GM20000 (cell line): ENCODE data around the gene HSPG2.
"Not testable (repeated sequence)": the region's sequence is repeated elsewhere in the genome, so short reads cannot be mapped to it uniquely, and the experiment has no call there.

ENCODE experiments used
- DNase-seq: peaks from one replicate; pipeline ENCODE4 v3.0.0; 2012; ENCODE audit warnings: low spot score
- TF ChIP-seq, protein P1 (sequence below): IDR thresholded peaks from 2 replicates; pipeline ENCODE4 v1.5.1; 2012; ENCODE audit warnings: mild to moderate bottlenecking, control low read depth; ENCODE audit errors: extremely low read depth, missing control alignments

The HSPG2 gene

DNA sequence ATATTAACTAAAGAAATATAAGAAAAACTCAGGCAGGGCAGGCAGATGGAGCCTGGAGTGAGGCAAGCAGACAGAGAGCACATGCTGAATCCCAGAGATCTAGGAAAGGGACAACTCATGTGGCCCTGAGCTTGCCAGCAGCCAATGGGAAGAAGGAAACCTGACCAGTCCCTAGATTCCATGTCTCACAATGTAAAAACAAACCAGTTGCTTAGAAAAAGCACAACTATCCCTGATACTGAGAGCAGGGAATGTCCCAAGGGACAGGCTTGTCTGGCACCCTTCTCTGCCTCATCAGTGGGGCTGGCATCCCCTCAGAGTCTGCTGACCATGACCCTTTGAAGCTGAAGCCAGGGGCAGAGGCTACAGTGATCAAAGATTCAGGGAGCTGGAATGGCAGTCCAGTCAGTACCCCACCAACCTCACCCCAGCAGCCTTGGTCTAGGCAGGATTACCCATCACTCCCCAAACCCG lies 27.8 kb downstream of the HSPG2 start:
- TF ChIP-seq, protein P1, sequence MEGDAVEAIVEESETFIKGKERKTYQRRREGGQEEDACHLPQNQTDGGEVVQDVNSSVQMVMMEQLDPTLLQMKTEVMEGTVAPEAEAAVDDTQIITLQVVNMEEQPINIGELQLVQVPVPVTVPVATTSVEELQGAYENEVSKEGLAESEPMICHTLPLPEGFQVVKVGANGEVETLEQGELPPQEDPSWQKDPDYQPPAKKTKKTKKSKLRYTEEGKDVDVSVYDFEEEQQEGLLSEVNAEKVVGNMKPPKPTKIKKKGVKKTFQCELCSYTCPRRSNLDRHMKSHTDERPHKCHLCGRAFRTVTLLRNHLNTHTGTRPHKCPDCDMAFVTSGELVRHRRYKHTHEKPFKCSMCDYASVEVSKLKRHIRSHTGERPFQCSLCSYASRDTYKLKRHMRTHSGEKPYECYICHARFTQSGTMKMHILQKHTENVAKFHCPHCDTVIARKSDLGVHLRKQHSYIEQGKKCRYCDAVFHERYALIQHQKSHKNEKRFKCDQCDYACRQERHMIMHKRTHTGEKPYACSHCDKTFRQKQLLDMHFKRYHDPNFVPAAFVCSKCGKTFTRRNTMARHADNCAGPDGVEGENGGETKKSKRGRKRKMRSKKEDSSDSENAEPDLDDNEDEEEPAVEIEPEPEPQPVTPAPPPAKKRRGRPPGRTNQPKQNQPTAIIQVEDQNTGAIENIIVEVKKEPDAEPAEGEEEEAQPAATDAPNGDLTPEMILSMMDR = no peak
- DNase-seq = no peak

- DNase-seq = not testable (repeated sequence)
Measured at GRCh38 chr1:21907737-21908534, 29.2 kb downstream of the HSPG2 start.

DNA sequence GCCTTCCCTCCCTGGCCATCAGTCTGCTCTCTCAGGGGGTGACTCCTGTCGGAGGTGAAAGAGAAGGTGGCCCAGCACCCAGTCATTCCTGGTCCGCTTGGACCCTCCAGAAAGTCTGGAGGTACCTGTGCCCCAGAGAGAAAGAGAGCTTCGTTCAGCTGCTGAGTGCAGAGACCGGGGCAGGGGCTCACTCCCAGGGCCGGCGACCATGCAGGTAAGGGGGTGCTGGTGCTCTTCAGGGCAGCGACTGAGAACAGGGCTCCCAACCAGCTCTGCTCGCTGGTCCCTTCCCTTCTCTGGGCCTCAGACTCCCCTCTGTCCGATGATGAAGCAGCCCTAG lies 30.1 kb downstream of the HSPG2 start:
- TF ChIP-seq, protein P1 = no peak
- no peak for DNase-seq

DNA sequence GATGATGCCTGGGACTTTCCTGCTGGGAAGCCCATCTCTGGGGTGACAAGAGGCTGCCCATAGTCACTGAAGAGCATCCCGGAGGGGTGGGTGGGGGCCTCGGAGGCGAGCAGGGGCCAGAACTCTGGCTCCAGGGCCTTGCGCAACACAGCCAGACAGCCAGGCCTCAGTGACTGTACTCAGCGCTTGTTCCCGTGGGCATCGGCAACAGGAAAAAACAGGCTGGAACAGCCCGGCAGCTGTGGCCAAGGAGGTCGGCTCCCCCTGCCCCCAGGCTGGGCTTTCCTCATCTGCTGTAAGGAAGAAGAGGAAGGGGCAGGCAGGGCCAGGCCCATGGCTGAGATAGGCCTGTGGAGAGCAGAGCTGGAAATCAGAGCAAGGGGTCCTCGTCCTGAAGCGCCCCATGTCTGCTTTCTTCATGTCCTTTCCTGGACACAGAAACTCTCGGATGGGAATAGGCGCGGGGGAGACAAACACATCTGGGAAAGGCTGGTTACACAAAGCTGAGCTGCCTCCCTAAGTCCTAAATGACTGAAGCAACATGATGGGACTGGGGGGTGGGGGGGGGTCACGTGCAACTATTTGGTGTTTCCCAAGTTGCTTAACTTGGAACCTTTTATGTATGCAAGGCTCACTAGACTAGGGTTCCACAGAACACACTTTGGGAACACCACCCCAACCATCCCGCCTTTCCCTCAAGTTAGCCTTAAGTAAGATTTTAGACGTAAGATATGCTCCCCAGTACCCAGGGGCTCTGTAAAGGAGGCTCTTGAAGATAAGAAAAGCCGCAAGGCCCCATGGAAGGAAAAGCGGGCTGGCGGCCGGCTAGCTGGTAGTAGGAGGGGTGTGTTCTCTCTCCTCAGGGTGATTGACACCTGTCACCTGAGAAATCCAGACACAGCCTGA lies 30.7 kb downstream of the HSPG2 start:
- TF ChIP-seq, protein P1 = no peak
- DNase-seq = no peak

DNA sequence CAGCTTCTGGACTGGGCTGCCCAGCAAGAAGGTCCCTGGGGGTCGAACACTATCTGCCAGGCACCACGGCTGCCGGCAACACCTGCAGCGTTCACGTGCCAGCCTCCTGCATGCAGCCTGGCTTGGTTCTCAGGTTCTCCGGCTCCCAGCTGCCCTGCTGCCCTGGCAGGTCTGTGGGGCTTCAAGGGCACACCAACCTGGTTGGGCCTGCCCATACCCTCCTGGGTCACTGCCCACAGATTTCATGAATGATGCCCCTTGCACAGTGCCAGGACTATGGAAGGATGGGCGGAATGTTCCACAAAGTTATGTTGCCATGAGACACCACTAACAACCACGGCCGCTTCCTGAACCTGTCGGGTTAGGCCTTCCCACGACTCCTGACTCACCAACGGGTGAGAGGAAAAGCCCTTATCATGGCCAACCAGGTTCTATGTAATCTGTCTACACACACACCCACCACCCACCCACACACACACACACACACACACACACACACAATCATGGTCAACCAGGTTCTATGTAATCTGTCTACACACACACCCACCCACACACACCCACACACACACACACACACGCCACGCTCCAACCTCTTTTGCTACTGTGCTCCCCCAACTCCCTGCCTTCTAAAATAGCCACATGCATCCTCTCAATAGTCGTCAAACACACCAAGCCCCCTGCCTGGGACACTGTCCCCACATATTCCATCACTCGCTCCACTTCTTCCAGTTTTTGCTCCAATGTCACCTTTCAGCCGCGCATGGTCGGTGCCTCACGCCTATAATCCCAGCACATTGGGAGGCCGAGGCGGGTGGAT lies 32.2 kb downstream of the HSPG2 start:
- TF ChIP-seq, protein P1 = no peak
- DNase-seq = no peak

DNA sequence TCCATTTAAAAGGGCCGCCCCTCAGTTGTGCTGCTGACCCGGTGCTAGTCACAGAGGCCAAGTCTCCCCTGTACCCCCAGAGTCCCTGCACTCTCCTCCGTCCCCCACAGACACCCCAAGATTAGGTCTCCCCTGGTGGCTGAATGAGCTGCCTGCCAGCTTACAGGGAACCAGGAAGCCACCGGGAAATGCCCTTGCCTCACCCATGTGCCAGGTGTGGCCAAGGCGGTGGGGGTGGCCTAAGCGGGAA lies 32.7 kb downstream of the HSPG2 start:
- TF ChIP-seq, protein P1 = no peak
- no peak for DNase-seq

GRCh38 chr1:21903638-21904453 lies 33.3 kb downstream of the HSPG2 start:
- TF ChIP-seq, protein P1 = no peak
- DNase-seq = no peak
